DOHH2 (cell line): ENCODE results near the gene OR51M1.

ENCODE experiments used
- H3F3A ChIP-seq: fragments of 200-600 bp; sonication (generic), shearing (Covaris generic); 2 replicates; pipeline ENCODE4 v1.6.0; 2016; ENCODE audit warnings: antibody characterized with exemption, mild to moderate bottlenecking; ENCODE audit not compliant: control insufficient read depth, insufficient read depth
- H3K27ac ChIP-seq: fragments of 200-600 bp; sonication (generic); 2 replicates; pipeline ENCODE4 v1.5.1; 2014; ENCODE audit warnings: low read depth, mild to moderate bottlenecking, low read length, moderate library complexity
- H3K27me3 ChIP-seq: fragments of 200-600 bp; sonication (generic); 2 replicates; pipeline ENCODE4 v1.6.1; 2014; ENCODE audit warnings: mild to moderate bottlenecking, low read length, mixed read lengths; ENCODE audit not compliant: control insufficient read depth
- H3K36me3 ChIP-seq: fragments of 200-600 bp; sonication (generic); 2 replicates; pipeline ENCODE4 v1.6.1; 2014; ENCODE audit warnings: mild to moderate bottlenecking, low read length, moderate library complexity, mixed read lengths; ENCODE audit not compliant: control insufficient read depth
- H3K4me1 ChIP-seq: fragments of 200-600 bp; sonication (generic); 2 replicates; pipeline ENCODE4 v1.6.1; 2014; ENCODE audit warnings: mild to moderate bottlenecking, low read length, mixed read lengths; ENCODE audit not compliant: control insufficient read depth
- H3K4me2 ChIP-seq: fragments of 200-600 bp; sonication (generic); 2 replicates; pipeline ENCODE4 v1.6.0; 2014; ENCODE audit warnings: mild to moderate bottlenecking, low read length, moderate library complexity
- H3K4me3 ChIP-seq: fragments of 200-600 bp; sonication (generic); 2 replicates; pipeline ENCODE4 v1.5.1; 2014; ENCODE audit warnings: mild to moderate bottlenecking, low read length, mixed read lengths
- H3K79me2 ChIP-seq: fragments of 200-600 bp; sonication (generic); 2 replicates; pipeline ENCODE4 v1.6.1; 2014; ENCODE audit warnings: mild to moderate bottlenecking, low read length, mixed read lengths; ENCODE audit not compliant: control insufficient read depth
- H3K9me2 ChIP-seq: fragments of 200-600 bp; sonication (generic); replicated peaks from 2 replicates; pipeline ENCODE4 v1.6.1; 2014; ENCODE audit warnings: mild to moderate bottlenecking, low read length, mixed read lengths; ENCODE audit not compliant: control insufficient read depth
- H3K9me3 ChIP-seq: fragments of 200-600 bp; sonication (generic); 2 replicates; pipeline ENCODE4 v1.6.1; 2014; ENCODE audit warnings: antibody characterized with exemption, low read length, mixed read lengths; ENCODE audit not compliant: control insufficient read depth, insufficient read depth
- H4K20me1 ChIP-seq: fragments of 200-600 bp; sonication (generic); 2 replicates; pipeline ENCODE4 v1.6.0; 2014; ENCODE audit warnings: low read depth, mild to moderate bottlenecking, antibody characterized with exemption, low read length, moderate library complexity; ENCODE audit not compliant: control insufficient read depth, insufficient read depth
- CTCF ChIP-seq: fragments of 200-600 bp; sonication (generic); IDR thresholded peaks from one replicate; pipeline ENCODE4 v1.5.1; 2014; ENCODE audit warnings: antibody characterized with exemption, mild to moderate bottlenecking, low read depth, low read length; ENCODE audit not compliant: poor library complexity, severe bottlenecking
- EZH2phosphoT487 ChIP-seq: fragments of 200-600 bp; sonication (generic); IDR thresholded peaks from 2 replicates; pipeline ENCODE4 v1.6.1; 2017; ENCODE audit warnings: borderline replicate concordance, mild to moderate bottlenecking, antibody characterized with exemption, low read length, moderate library complexity, mixed read lengths

Gene OR51M1

GRCh38 chr11:5394091-5394490 lies 10.5 kb downstream of the OR51M1 start:
- no peaks in the 10 kb centered on the region for H3K27me3 ChIP-seq
- H3K27ac ChIP-seq, result no peak overlapping the region
- no peak overlapping the region for H3K4me2 ChIP-seq
- no peaks in the 10 kb centered on the region for H3K9me2 ChIP-seq
- no peaks in the 10 kb centered on the region for H3K36me3 ChIP-seq
- no peaks in the 10 kb centered on the region for H4K20me1 ChIP-seq
- no peaks in the 10 kb centered on the region for H3K9me3 ChIP-seq
- no peak overlapping the region for H3K4me3 ChIP-seq
- H3K79me2 ChIP-seq, result no peaks in the 10 kb centered on the region
- no peak for TF ChIP-seq CTCF
- no peak for TF ChIP-seq EZH2phosphoT487
- H3K4me1 ChIP-seq, result no peaks in the 10 kb centered on the region
- H3F3A ChIP-seq, result no peaks in the 10 kb centered on the region

DNA sequence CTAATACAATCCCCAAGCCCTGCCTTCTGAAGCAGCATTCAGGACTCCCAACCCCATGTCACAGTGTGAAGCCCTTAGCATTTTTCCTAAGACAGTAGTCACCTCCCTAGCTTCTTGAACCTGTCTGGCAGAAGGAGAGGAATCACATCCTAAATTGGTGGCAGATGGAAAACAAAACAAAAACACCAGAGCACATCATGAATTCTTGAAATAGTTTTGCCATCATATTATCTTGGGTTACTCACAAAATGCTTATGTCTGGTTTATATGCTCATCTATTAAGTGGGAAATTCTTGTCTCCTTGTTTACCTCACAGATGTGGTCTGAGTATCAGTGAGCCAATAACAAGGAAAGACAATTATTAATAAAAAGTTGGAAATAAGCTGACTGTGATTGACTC lies 15.3 kb downstream of the OR51M1 start:
- Histone ChIP-seq H3K27ac (no peak overlapping the region), H3K4me1 (no peaks in the 10 kb centered on the region), H3F3A (no peaks in the 10 kb centered on the region), H3K9me3 (peaks cover 3% of the 10 kb centered on the region; the same call in 1 of the 2 replicates), H3K79me2 (no peaks in the 10 kb centered on the region), H3K4me2 (no peak overlapping the region), H3K9me2 (no peaks in the 10 kb centered on the region), H3K27me3 (no peaks in the 10 kb centered on the region), H3K4me3 (no peak overlapping the region), H3K36me3 (no peaks in the 10 kb centered on the region), H4K20me1 (no peaks in the 10 kb centered on the region)
- TF ChIP-seq EZH2phosphoT487 (no peak), CTCF (no peak)

DNA sequence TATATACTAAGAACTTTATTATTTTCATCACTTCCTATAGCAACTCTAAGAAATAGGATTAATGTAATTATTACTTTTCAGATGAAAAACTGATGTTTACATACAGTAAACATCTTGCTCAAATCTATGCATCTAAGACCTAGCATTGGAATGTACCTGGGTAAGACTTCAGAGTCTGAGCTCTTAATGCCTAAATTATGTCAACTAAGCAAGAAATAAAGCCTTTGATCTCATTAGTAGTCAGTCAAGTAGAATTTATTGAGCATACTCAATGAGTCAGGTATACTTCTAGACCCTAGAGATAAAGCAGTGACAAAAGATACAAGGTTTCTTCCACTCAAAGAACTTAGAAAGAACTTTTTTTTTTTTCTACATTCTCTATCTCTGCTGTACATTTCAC lies 21.6 kb downstream of the OR51M1 start:
- H3K9me2 ChIP-seq, result no peaks in the 10 kb centered on the region

More for the DNA sequence above, 21.6 kb downstream of the OR51M1 start:
- Histone ChIP-seq H4K20me1 (no peaks in the 10 kb centered on the region), H3F3A (no peaks in the 10 kb centered on the region), H3K4me1 (no peaks in the 10 kb centered on the region), H3K4me2 (no peak overlapping the region), H3K9me3 (peaks cover 3% of the 10 kb centered on the region; the same call in 1 of the 2 replicates), H3K36me3 (no peaks in the 10 kb centered on the region), H3K79me2 (no peaks in the 10 kb centered on the region), H3K4me3 (no peak overlapping the region), H3K27ac (no peak overlapping the region), H3K27me3 (no peaks in the 10 kb centered on the region)
- TF ChIP-seq CTCF (no peak), EZH2phosphoT487 (no peak)
